Glutamatergic neuron (in vitro differentiated cells): Measurements from ENCODE around the gene THSD4. TPM values are rescaled to one million over a fixed set of nuclear protein-coding genes. Genes with fewer than 3 reads are reported as not detected.

Experiments used
- DNase-seq: peaks from one replicate; pipeline ENCODE4 v3.0.0; 2022
- H3K27ac Mint-ChIP-seq: one replicate; pipeline ENCODE4 v1.8.0; 2020; ENCODE audit warnings: mild to moderate bottlenecking, mixed read lengths, inconsistent platforms; ENCODE audit not compliant: unreplicated experiment
- H3K27me3 Mint-ChIP-seq: one replicate; pipeline ENCODE4 v1.8.0; 2020; ENCODE audit warnings: mild to moderate bottlenecking, moderate library complexity, mixed read lengths, inconsistent platforms; ENCODE audit not compliant: unreplicated experiment
- H3K36me3 Mint-ChIP-seq: one replicate; pipeline ENCODE4 v1.8.0; 2020; ENCODE audit warnings: mild to moderate bottlenecking, mixed read lengths, inconsistent platforms; ENCODE audit not compliant: unreplicated experiment
- H3K4me1 Mint-ChIP-seq: one replicate; pipeline ENCODE4 v1.8.0; 2020; ENCODE audit warnings: mild to moderate bottlenecking, low read depth, mixed read lengths, inconsistent platforms; ENCODE audit not compliant: unreplicated experiment
- H3K4me3 Mint-ChIP-seq: one replicate; pipeline ENCODE4 v1.8.0; 2020; ENCODE audit warnings: mild to moderate bottlenecking, mixed read lengths, inconsistent platforms; ENCODE audit not compliant: unreplicated experiment
- H3K9me3 Mint-ChIP-seq: one replicate; pipeline ENCODE4 v1.8.0; 2020; ENCODE audit warnings: mild to moderate bottlenecking, moderate library complexity, mixed read lengths, inconsistent platforms; ENCODE audit not compliant: unreplicated experiment
- CTCF ChIP-seq: fragments of 200-600 bp; sonication (generic); IDR thresholded peaks from one replicate; pipeline ENCODE4 v1.5.0; 2021; ENCODE audit not compliant: partially characterized antibody, unreplicated experiment
- total RNA-seq: library from RNA; stranded (reverse); fragmentation: NEBNext Ultra II Directional; extraction: Animal tissue kit (Norgen Biotek cat#: 25700); gene quantifications from one replicate; pipeline ENCODE4 v1.2.1, GENCODE V29; 2021; ENCODE audit not compliant: unreplicated experiment

Gene THSD4
- total RNA-seq, 1 donor from 2014 or later = 12.3 TPM

- no peak for DNase-seq
- Mint-ChIP-seq H3K27ac (no peak overlapping the region), H3K36me3 (no peaks in the 10 kb centered on the region), H3K9me3 (no peaks in the 10 kb centered on the region), H3K4me1 (peaks cover 5% of the 10 kb centered on the region), H3K4me3 (no peak overlapping the region), H3K27me3 (no peaks in the 10 kb centered on the region)
- TF ChIP-seq CTCF = no peak
Measured at GRCh38 chr15:71677352-71677751, 562.1 kb downstream of the THSD4 start.

GRCh38 chr15:71677766-71678165, 562.5 kb downstream of the THSD4 start:
- TF ChIP-seq CTCF = no peak
- H3K27me3 Mint-ChIP-seq = no peaks in the 10 kb centered on the region
- H3K36me3 Mint-ChIP-seq = no peaks in the 10 kb centered on the region
- H3K9me3 Mint-ChIP-seq = no peaks in the 10 kb centered on the region
- DNase-seq = no peak
- no peak overlapping the region for H3K4me3 Mint-ChIP-seq
- no peak overlapping the region for H3K27ac Mint-ChIP-seq
- H3K4me1 Mint-ChIP-seq = peaks cover 5% of the 10 kb centered on the region

- no peak for DNase-seq
- Mint-ChIP-seq H3K36me3 (no peaks in the 10 kb centered on the region), H3K27ac (no peak overlapping the region), H3K4me3 (no peak overlapping the region), H3K4me1 (peaks cover 5% of the 10 kb centered on the region), H3K9me3 (no peaks in the 10 kb centered on the region), H3K27me3 (no peaks in the 10 kb centered on the region)
- no peak for TF ChIP-seq CTCF
Measured at GRCh38 chr15:71678191-71678590, 562.9 kb downstream of the THSD4 start.

GRCh38 chr15:71678605-71679004, 563.3 kb downstream of the THSD4 start:
- no peak for TF ChIP-seq CTCF
- H3K27me3 Mint-ChIP-seq = no peaks in the 10 kb centered on the region
- no peaks in the 10 kb centered on the region for H3K9me3 Mint-ChIP-seq
- DNase-seq = no peak
- peaks cover 5% of the 10 kb centered on the region for H3K4me1 Mint-ChIP-seq
- H3K36me3 Mint-ChIP-seq = no peaks in the 10 kb centered on the region
- H3K27ac Mint-ChIP-seq = no peak overlapping the region
- no peak overlapping the region for H3K4me3 Mint-ChIP-seq

- H3K27me3 Mint-ChIP-seq = no peaks in the 10 kb centered on the region
- H3K36me3 Mint-ChIP-seq = no peaks in the 10 kb centered on the region
- no peak for TF ChIP-seq CTCF
- no peaks in the 10 kb centered on the region for H3K9me3 Mint-ChIP-seq
- H3K27ac Mint-ChIP-seq = no peak overlapping the region
- DNase-seq = no peak
- H3K4me1 Mint-ChIP-seq = peaks cover 5% of the 10 kb centered on the region
- H3K4me3 Mint-ChIP-seq = no peak overlapping the region
Measured at GRCh38 chr15:71679223-71679792, 564.0 kb downstream of the THSD4 start.
